Nucleus accumbens (tissue), 56 donors: ENCODE data around the gene AGBL3.
"Not testable (repeated sequence)": the region's sequence is repeated elsewhere in the genome, so short reads cannot be mapped to it uniquely, and the experiment has no call there.

Experiments used
- DNase-seq, 56 donors: peaks; one replicate each; lab custom pipeline; 2025; lab: John Stamatoyannopoulos, UW

Gene AGBL3

GRCh38 chr7:135164357-135165061 lies 178.2 kb downstream of the AGBL3 start:
- no peak for DNase-seq

GRCh38 chr7:135165862-135166261 lies 179.6 kb downstream of the AGBL3 start:
- DNase-seq, result no peak

DNA sequence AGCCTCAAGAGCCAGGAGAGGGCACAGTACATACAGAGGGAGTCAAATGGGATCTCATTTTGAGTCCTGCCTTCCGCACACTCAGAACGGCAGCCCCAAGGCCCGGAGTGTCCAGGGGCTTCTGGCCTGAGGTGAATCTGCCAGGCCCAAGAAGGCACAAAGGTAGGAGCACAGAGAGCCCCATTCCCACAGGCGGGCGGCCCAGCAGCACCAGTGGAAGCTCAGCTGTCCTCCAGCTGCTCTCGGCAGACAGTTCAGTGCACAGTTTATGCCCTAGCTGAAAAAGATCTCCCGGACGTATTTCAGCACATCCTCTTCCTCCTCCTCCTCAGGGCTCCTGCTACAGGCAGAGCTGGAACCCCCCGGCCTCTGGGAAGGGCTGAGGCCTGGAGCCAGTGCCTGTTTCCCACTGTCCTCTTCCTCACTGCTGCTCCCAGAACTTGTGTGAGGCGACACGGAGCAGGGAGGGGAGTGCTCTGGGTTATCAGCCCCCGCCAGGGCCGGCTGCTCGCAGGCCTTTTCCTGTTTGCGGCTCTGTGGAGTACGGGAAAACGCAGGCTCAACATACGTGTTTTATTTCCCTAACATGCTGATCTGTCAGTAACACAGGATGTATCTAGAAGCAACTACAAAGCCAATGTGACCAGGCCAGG lies 180.2 kb downstream of the AGBL3 start:
- DNase-seq, result no peak

GRCh38 chr7:135167365-135167917 lies 181.1 kb downstream of the AGBL3 start:
- no peak for DNase-seq

GRCh38 chr7:135168001-135168400 lies 181.7 kb downstream of the AGBL3 start:
- peak in 1 of 56 donors; percentile 15 for DNase-seq

GRCh38 chr7:135168489-135169140 lies 182.3 kb downstream of the AGBL3 start:
- no peak for DNase-seq

DNA sequence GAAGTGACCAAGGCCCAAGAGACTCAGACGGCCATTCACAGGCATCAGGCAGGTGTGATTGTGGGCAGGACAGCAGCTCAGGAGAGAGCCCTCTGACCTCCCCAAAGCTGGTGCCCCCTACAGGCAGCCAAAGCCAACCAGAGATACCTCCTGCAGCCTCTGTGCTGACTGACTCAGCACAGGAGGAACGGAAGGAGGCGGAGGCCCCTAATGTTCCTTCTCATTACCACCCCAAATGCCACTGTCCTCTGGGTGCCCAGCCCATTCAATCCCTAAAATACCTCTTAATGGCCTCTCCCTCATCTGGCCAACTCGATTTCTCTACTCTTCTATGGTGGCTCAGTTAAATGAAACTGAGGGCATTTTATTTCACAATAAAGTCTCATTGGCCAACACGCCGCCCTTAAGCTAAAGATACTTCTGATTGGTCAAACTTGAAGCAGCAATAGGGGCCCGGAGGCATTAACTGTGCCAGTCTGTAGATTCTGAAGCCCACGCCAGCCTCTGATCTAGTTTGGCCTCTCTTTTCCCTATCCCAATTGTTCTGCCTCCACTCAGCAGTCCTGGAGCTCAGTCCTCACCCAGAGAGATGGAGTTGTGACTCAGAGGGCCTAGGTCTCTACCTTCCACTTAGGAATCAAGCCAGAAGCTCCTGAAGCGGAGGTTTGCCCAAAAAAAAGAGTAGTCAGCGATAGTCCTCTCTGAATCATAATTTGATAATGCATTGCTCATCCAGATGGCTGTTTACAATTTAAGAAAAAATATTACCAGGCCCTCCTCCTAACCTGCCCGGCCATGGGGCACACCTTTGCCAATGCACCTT lies 183.0 kb downstream of the AGBL3 start:
- DNase-seq, result no peak

DNA sequence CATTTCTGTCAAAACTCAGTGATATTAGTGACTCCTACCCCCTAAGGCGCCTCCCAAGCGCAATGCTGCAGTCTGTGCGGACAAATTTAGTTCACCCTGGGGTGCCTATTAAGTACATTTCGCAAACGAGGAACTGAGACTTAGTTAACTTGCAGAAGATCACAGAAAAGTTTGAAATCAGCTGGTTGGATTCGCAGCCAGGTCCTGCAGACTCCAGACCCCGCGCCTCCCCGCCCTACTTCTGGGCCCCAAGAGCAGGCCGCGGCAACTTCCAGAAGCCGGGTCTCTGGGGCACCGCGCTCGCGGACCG lies 183.6 kb downstream of the AGBL3 start:
- no peak for DNase-seq

- peak in 55 of 56 donors; percentile 42 to 96 (median 88) for DNase-seq
These were observed 184.1 kb downstream of the AGBL3 start, which contains the start of gene CYREN for GRCh38 chr7:135170274-135170997. CYREN (minus strand) TSS chr7:135170707; CDS start chr7:135168922, 1,785 bp downstream.

GRCh38 chr7:135170998-135171481 lies 184.7 kb downstream of the AGBL3 start:
- not testable (repeated sequence) for DNase-seq

- peak in 31 of 56 donors; percentile 12 to 74 (median 37) for DNase-seq
These were observed 185.4 kb downstream of the AGBL3 start for GRCh38 chr7:135171581-135172291.

- not testable (repeated sequence) for DNase-seq
These were observed 187.6 kb downstream of the AGBL3 start for GRCh38 chr7:135173916-135174315.

DNA sequence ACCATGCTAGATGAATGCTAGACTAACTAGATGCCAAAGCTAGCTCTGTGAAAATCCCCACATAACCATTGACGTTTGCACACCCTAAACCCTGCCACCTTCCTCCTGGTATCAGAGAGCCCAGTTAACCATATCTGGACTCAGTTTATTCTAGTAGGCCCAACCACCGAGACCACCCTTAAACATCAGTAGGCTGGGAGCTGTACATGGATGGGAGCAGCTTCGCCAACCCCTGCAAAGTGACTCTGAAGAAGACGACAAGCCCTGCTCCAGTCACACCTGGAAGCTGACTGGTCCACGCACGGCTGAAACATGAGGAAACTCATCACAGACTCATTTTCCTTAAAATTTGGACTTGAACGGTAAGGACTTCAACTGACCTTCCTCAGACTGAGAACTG lies 188.6 kb downstream of the AGBL3 start:
- DNase-seq, result no peak

DNA sequence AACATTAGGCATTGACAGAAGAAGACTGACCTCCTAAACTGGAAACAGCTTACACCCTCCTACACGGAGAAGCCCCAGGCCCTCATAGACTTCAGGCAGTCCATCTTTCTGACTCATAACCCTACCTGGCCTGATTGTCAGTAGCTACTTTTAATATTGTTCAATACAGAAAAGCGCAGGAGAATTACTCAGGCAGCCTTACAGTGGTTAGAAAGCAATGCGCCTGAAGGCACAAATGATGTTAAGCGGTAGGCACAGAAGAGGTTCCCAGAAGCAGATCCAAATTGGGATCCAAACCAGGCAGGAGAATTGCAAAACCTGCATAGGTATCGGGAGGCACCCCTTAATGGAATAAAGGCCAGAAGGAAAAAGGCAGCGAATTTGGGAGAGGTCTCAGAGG lies 189.6 kb downstream of the AGBL3 start:
- no peak for DNase-seq

- no peak for DNase-seq
These were observed 190.9 kb downstream of the AGBL3 start for GRCh38 chr7:135177028-135177696.

DNA sequence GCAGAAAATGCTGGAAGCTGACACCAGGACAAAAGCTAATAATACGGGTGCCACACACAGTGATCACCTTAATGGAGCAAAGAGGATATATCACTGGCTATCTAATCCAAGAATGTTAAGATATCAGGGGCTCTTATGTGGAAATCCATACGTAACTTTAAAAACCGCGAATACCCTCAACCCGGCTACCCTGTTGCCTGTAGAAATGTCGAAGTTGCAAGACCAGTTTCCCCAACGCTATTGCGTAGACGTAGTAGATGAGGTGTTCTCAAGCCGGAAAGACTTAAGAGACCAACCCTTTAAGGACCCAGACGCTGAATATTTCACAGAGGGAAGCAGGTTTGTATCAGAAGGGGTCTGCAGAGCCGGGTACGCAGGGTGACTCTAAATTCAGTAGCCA lies 192.1 kb downstream of the AGBL3 start:
- DNase-seq, result no peak

DNA sequence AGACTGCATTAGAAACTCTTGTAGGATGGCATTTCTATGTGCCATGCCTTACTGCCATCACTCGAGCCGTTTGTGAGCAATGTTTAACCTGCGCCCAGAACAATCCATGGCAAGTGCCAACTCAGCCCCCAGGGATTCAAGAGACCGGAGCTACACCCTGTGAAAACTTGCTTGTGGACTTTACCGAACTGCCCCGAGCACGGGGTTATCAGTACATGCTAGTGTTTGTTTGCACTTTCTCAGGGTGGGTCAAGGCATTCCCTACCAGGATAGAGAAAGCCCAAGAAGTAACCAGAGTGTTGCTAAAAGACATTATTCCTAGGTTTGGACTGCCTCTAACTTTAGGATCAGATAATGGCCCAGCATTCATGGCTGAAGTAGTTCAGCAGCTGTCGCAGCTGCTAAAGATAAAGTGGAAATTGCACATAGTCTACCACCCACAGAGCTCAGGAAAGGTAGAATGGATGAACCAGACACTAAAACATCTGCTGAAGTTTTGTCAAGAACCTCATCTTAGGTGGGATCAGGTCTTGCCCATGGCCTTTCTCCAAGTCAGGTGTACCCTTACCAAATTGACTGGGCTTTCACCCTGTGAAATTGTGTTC lies 193.1 kb downstream of the AGBL3 start:
- DNase-seq, result no peak

DNA sequence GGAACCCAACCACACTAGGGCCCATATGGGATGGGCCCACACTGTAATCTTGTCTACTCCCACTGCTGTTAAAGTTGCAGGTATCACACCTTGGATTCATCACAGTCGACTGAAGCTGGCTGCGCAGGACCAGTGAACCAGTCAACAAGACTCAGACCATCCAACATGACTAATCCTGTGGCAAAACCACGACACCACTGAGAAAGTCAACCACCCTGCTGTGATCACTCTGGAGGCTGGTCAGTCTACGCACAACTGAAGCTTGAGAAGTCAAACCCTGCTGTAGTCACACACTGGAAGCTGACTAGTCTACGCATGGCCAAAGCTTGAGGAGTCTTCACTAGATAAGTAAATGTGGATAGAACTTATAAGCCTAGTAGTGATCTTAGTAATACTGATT lies 193.8 kb downstream of the AGBL3 start:
- DNase-seq, result no peak
